Astrocyte (in vitro differentiated cells and primary cell): ENCODE results near the gene MDM1.

Experiments used
- EZH2 ChIP-seq: IDR thresholded peaks from 2 replicates; pipeline ENCODE4 v1.6.1; 2012; ENCODE audit warnings: mild to moderate bottlenecking, low read length, inconsistent platforms; ENCODE audit not compliant: insufficient read depth
- TF ChIP-seq, protein P1 (sequence below): IDR thresholded peaks from 2 replicates; pipeline ENCODE4 v1.5.1; 2011; ENCODE audit warnings: low read depth, mild to moderate bottlenecking, inconsistent platforms, low read length, moderate library complexity; ENCODE audit not compliant: insufficient read depth

DNA sequence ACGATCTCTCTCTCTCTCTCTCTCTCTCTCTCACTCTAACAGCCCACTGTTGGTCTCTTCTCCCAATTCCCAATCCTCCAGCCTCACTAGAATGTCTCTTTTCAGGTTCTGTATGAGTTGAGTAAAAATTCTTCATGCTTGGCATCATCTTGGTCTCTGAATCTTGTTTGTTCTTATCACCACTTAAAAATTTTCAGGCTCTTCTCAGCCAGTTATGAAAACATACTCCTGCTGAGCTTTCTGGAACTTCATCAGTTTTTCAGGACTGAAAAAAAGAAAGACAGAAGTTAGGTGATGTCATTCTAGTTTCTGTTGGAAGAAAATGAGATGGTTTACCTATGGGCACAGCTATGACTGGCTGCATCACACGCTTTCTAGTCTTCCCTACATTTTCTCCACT lies 67.3 kb downstream of the MDM1 start:
- TF ChIP-seq, protein P1, sequence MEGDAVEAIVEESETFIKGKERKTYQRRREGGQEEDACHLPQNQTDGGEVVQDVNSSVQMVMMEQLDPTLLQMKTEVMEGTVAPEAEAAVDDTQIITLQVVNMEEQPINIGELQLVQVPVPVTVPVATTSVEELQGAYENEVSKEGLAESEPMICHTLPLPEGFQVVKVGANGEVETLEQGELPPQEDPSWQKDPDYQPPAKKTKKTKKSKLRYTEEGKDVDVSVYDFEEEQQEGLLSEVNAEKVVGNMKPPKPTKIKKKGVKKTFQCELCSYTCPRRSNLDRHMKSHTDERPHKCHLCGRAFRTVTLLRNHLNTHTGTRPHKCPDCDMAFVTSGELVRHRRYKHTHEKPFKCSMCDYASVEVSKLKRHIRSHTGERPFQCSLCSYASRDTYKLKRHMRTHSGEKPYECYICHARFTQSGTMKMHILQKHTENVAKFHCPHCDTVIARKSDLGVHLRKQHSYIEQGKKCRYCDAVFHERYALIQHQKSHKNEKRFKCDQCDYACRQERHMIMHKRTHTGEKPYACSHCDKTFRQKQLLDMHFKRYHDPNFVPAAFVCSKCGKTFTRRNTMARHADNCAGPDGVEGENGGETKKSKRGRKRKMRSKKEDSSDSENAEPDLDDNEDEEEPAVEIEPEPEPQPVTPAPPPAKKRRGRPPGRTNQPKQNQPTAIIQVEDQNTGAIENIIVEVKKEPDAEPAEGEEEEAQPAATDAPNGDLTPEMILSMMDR, result no peak
- no peak for TF ChIP-seq EZH2
